Mammary epithelial cell (primary cell): Measurements from ENCODE around the gene CENPV.

Experiments used
- CTCF ChIP-seq, 2 donors: IDR thresholded peaks in 1 of 2; conservative IDR thresholded peaks in 1 of 2; 2 replicates each; pipeline ENCODE4 v1.5.1; 2011 to 2012; ENCODE audit warnings: inconsistent platforms in 2 of 2, low read length in 2 of 2, mild to moderate bottlenecking in 2 of 2, control low read depth in 1 of 2, low read depth in 1 of 2; ENCODE audit not compliant: insufficient read depth in 1 of 2; ENCODE audit errors: extremely low read depth in 1 of 2
- EZH2 ChIP-seq: IDR thresholded peaks from 2 replicates; pipeline ENCODE4 v1.6.1; 2012; ENCODE audit warnings: low read length, inconsistent platforms, borderline replicate concordance

DNA sequence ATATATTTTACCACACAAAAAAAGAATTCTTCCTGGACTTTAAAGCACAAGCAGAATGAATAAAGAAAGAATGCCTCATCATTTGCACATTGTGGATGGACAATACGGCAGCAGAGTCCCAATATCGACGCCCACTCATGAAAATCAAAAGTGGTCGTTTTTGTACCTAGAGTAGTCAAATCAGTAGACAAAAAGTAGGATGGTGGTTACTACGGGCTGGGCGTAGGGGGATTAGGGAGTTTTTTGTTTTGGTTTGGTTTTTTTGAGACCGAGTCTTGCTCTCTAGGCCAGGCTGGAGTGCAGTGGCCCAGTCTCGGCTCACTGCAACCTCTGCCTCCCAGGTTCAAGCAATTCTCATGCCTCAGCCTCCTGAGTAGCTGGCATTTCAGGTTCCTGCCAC is 8.6 kb upstream of the CENPV start:
- TF ChIP-seq CTCF (conservative IDR thresholded peaks at IDR 0.05 in 1 of 2, IDR thresholded peaks at IDR 0.05 in 1 of 2; ENCODE audit: extremely low read depth in 1 of 2, insufficient read depth in 1 of 2, low read depth in 1 of 2, low read length in 2 of 2) (no peak), EZH2 (no peak)
